ENCODE measurements around the gene MBNL1.

GRCh38 chr3:152488449-152488848, 219.7 kb downstream of the MBNL1 start:
- TF ChIP-seq, protein P1, sequence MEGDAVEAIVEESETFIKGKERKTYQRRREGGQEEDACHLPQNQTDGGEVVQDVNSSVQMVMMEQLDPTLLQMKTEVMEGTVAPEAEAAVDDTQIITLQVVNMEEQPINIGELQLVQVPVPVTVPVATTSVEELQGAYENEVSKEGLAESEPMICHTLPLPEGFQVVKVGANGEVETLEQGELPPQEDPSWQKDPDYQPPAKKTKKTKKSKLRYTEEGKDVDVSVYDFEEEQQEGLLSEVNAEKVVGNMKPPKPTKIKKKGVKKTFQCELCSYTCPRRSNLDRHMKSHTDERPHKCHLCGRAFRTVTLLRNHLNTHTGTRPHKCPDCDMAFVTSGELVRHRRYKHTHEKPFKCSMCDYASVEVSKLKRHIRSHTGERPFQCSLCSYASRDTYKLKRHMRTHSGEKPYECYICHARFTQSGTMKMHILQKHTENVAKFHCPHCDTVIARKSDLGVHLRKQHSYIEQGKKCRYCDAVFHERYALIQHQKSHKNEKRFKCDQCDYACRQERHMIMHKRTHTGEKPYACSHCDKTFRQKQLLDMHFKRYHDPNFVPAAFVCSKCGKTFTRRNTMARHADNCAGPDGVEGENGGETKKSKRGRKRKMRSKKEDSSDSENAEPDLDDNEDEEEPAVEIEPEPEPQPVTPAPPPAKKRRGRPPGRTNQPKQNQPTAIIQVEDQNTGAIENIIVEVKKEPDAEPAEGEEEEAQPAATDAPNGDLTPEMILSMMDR (CRISPR knock-in tag; IDR thresholded peaks at IDR 0.05) = no peak
- TF ChIP-seq JUND (CRISPR knock-in tag; IDR thresholded peaks at IDR 0.05) (no peak), RFX5 (IDR thresholded peaks at IDR 0.05; ENCODE audit: low read depth, low read length) (no peak), PHB2 (IDR thresholded peaks at IDR 0.05; ENCODE audit: partially characterized antibody) (no peak), XBP1 (CRISPR knock-in tag; IDR thresholded peaks at IDR 0.05) (no peak), STAG1 (CRISPR knock-in tag; IDR thresholded peaks at IDR 0.05) (no peak), ZNF709 (CRISPR knock-in tag; IDR thresholded peaks at IDR 0.05) (no peak), CREB1 (IDR thresholded peaks at IDR 0.05) (no peak), CREB1 (CRISPR knock-in tag; IDR thresholded peaks at IDR 0.05) (no peak)
- TF ChIP-seq, protein P2, sequence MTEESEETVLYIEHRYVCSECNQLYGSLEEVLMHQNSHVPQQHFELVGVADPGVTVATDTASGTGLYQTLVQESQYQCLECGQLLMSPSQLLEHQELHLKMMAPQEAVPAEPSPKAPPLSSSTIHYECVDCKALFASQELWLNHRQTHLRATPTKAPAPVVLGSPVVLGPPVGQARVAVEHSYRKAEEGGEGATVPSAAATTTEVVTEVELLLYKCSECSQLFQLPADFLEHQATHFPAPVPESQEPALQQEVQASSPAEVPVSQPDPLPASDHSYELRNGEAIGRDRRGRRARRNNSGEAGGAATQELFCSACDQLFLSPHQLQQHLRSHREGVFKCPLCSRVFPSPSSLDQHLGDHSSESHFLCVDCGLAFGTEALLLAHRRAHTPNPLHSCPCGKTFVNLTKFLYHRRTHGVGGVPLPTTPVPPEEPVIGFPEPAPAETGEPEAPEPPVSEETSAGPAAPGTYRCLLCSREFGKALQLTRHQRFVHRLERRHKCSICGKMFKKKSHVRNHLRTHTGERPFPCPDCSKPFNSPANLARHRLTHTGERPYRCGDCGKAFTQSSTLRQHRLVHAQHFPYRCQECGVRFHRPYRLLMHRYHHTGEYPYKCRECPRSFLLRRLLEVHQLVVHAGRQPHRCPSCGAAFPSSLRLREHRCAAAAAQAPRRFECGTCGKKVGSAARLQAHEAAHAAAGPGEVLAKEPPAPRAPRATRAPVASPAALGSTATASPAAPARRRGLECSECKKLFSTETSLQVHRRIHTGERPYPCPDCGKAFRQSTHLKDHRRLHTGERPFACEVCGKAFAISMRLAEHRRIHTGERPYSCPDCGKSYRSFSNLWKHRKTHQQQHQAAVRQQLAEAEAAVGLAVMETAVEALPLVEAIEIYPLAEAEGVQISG (CRISPR knock-in tag; IDR thresholded peaks at IDR 0.05) = no peak
- TF ChIP-seq, protein P3, sequence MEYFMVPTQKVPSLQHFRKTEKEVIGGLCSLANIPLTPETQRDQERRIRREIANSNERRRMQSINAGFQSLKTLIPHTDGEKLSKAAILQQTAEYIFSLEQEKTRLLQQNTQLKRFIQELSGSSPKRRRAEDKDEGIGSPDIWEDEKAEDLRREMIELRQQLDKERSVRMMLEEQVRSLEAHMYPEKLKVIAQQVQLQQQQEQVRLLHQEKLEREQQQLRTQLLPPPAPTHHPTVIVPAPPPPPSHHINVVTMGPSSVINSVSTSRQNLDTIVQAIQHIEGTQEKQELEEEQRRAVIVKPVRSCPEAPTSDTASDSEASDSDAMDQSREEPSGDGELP (IDR thresholded peaks at IDR 0.05; ENCODE audit: borderline replicate concordance, low read depth) = no peak
